SK-N-SH treated with all-trans-retinoic acid at 6 μM for 48 hours (cell line): ENCODE results near the gene FES.

ENCODE experiments used
- BACH2 ChIP-seq: fragments of 250-450 bp; sonication (Bioruptor Pico); IDR thresholded peaks from 2 replicates; pipeline ENCODE4 v1.9.0; 2021; ENCODE audit warnings: mild to moderate bottlenecking, borderline replicate concordance
- PPARA ChIP-seq: fragments of 250-450 bp; sonication (Bioruptor Pico); IDR thresholded peaks from 2 replicates; pipeline ENCODE4 v1.5.0; 2020; ENCODE audit warnings: mild to moderate bottlenecking, borderline replicate concordance
- RARB ChIP-seq: fragments of 250-450 bp; sonication (Bioruptor Pico); IDR thresholded peaks from 2 replicates; pipeline ENCODE4 v1.8.0; 2021; ENCODE audit warnings: mild to moderate bottlenecking, moderate library complexity
- SNAI2 ChIP-seq: fragments of 250-450 bp; sonication (Bioruptor Pico); IDR thresholded peaks from 2 replicates; pipeline ENCODE4 v1.5.0; 2020; ENCODE audit warnings: mild to moderate bottlenecking, moderate library complexity
- TOX ChIP-seq: fragments of 250-450 bp; sonication (Bioruptor Pico); IDR thresholded peaks from 2 replicates; pipeline ENCODE4 v1.8.0; 2021; ENCODE audit warnings: mild to moderate bottlenecking, moderate library complexity, borderline replicate concordance
- ZFP30 ChIP-seq: fragments of 450-650 bp; formaldehyde crosslinking; IDR thresholded peaks from 2 replicates; pipeline ENCODE4 v1.5.0; 2022; ENCODE audit warnings: mild to moderate bottlenecking, moderate library complexity
- ZNF565 ChIP-seq: fragments of 450-650 bp; formaldehyde crosslinking; conservative IDR thresholded peaks from 2 replicates; pipeline ENCODE4 v1.5.0; 2020; ENCODE audit warnings: low read depth, mild to moderate bottlenecking, moderate library complexity
- ZNF70 ChIP-seq: fragments of 450-650 bp; formaldehyde crosslinking; IDR thresholded peaks from 2 replicates; pipeline ENCODE4 v1.5.0; 2020; ENCODE audit warnings: mild to moderate bottlenecking, moderate library complexity
- TF ChIP-seq, protein P1 (sequence below): fragments of 250-450 bp; sonication (Bioruptor Pico); IDR thresholded peaks from 2 replicates; pipeline ENCODE4 v1.5.1; 2021; ENCODE audit warnings: mild to moderate bottlenecking, moderate library complexity
- TF ChIP-seq, protein P2 (sequence below): fragments of 250-450 bp; sonication (Bioruptor Pico); IDR thresholded peaks from 2 replicates; pipeline ENCODE4 v1.8.0; 2020; ENCODE audit warnings: mild to moderate bottlenecking, moderate library complexity, borderline replicate concordance

DNA sequence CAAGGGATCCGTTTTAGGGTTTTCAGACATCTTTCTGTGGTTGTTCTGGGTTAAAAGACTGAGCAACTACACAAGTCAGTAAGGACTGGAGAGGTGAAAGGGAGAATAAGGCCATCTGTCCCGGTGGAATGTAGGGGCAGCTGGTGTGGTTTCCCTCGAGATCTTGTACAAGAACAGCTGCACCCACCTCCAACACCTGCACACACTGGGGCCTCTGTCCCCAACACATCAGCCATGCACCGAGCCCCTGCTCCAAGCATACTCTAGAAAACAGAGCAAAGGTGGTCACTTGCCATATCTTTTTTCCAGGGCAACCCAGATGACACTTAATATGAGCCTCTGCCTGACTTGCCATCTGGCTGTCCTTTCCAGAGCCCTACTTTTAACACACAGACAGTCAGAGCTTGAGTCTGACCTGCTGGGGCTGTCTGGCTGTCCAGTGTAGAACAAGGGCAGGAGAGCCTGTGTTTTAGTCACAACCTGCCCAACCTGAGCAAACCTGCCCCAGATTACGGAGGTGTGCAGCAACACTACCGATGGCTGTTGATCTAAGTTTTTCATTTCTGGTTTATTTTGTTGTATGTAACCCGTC lies 31.0 kb downstream of the FES start:
- TF ChIP-seq ZFP30 (CRISPR knock-in tag) (no peak), RARB (no peak), SNAI2 (no peak), TOX (no peak), PPARA (CRISPR knock-in tag) (no peak), ZNF565 (CRISPR knock-in tag) (no peak), BACH2 (no peak), ZNF70 (CRISPR knock-in tag) (no peak)
- TF ChIP-seq, protein P1, sequence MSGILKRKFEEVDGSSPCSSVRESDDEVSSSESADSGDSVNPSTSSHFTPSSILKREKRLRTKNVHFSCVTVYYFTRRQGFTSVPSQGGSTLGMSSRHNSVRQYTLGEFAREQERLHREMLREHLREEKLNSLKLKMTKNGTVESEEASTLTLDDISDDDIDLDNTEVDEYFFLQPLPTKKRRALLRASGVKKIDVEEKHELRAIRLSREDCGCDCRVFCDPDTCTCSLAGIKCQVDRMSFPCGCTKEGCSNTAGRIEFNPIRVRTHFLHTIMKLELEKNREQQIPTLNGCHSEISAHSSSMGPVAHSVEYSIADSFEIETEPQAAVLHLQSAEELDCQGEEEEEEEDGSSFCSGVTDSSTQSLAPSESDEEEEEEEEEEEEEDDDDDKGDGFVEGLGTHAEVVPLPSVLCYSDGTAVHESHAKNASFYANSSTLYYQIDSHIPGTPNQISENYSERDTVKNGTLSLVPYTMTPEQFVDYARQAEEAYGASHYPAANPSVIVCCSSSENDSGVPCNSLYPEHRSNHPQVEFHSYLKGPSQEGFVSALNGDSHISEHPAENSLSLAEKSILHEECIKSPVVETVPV: no peak
- TF ChIP-seq, protein P2, sequence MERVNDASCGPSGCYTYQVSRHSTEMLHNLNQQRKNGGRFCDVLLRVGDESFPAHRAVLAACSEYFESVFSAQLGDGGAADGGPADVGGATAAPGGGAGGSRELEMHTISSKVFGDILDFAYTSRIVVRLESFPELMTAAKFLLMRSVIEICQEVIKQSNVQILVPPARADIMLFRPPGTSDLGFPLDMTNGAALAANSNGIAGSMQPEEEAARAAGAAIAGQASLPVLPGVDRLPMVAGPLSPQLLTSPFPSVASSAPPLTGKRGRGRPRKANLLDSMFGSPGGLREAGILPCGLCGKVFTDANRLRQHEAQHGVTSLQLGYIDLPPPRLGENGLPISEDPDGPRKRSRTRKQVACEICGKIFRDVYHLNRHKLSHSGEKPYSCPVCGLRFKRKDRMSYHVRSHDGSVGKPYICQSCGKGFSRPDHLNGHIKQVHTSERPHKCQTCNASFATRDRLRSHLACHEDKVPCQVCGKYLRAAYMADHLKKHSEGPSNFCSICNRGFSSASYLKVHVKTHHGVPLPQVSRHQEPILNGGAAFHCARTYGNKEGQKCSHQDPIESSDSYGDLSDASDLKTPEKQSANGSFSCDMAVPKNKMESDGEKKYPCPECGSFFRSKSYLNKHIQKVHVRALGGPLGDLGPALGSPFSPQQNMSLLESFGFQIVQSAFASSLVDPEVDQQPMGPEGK: no peak
